Adipose tissue (tissue), 3 donors: ENCODE measurements around the gene NINJ1. TPM values are rescaled to one million over a fixed set of nuclear protein-coding genes. Genes with fewer than 3 reads are reported as not detected.

Experiments used
- H3K27ac ChIP-seq: one replicate; pipeline ENCODE4 v1.5.1; 2013; ENCODE audit warnings: low read depth, low read length
- WGBS, 3 donors: extraction: QIAGEN DNeasy Blood & Tissue Kit; methylation state at CpG; one replicate each; pipeline ENCODE4 v1.1.7; 2013; 5-methylcytosine and 5-hydroxymethylcytosine counted together
- polyA plus RNA-seq, 3 donors: library from polyadenylated mRNA; stranded (reverse); fragments of 200-250 nt; gene quantifications; one replicate each; pipeline ENCODE4 v1.2.3, GENCODE V29; 2013
- donor health status: healthy with polysubstance abuse.
- donor health status: Bipolar disorder and iron deficiency.
- donor health status: healthy.

The NINJ1 gene
- polyA plus RNA-seq, 3 donors, result 22.3 to 100 (median 82.1) TPM

DNA sequence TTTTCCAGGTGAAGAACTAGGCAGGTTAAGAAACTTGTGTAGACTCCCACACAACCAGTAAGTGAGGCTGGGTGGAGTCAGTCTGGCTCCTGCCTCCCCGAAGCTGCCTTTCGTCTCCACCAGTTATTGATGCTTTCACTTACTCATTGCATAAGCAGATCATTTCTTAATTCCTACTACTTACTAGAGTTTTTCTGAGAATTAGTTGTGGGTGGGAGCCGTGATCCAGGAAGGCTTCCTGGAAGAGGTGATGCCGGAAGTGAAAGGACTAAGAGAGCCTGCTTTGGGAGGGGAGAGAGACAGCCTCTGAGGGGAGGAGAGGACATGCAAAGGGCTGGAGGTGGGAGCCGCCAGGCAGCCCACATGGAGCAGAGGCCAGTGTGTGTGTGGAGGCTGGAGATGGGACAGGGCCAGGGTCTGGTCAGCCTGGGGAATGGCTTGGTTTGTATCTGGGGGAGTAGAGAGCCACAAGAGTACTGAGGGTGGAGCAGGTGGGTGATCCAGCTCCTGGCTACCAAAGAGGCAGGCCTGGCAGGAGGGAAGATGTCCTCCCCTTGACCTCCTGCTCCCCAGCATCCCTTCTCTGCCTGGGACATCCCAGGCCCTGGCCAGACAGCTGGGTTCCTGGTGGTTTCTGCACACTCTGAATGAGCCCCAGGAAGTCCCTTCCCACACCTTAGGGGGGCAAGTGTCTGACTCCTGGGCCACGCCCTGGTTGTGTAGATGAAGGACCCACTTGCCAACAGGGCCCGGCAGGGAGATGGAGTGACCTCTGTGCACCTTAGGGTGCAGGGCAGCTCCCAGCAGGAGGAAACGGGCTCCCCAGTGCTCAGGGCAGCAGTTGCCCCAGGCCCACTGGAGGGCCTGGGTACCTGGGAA is 50.2 kb downstream of the NINJ1 start:
- WGBS, 3 donors, result 67 to 85% (median 74%) methylated on average over 8 of the region's 8 CpGs
- no peak overlapping the region for H3K27ac ChIP-seq

DNA sequence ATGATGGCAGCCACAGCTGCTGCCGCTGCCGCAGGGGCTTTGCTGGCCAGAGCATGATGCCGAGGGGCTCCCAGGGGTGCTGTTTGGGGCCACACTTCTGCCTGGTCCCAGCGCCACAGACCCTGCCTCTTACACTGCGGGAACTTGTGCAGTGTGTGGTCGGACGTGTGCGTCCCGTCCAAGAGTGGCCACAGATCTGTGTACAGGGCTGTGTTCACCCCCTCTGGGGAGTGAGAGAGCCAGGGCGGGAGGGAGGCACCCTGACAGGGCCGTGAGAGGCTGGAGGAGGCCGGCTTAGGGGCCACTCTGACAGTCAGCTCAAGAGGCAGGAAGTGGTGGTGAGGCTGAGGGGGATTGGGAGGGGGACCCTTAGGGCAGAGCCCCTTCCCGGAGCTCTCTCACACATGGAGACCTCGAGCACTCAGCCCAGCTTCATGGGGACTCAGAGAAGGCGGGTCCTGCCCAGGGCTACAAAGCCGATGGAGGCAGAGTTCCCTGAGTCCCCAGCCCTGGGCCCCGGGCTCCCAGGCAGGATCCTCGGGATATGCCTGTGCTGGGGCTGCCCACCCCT is 51.1 kb downstream of the NINJ1 start:
- H3K27ac ChIP-seq, result no peak overlapping the region
- WGBS, 3 donors, result 51 to 60% (median 57%) methylated on average over 17 to 18 of the region's 18 CpGs

DNA sequence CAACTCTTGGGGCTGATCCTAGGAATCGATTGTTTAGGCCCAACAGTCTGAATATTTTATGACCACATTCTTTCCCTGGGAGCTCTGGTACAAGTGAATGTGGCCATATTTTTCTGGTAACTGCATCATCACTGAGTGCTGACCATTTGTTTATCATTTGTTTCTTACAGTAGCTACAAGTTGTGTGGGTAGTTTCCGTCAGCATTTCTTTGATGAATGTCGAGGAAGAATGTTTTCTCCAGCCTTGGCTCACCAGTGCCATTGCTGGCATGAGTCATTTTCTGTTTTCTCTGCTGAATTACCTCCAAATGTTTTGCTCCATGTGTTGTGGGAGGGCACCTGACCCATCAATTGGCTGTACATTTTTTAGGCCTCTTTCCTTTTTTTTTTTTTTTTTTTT is 52.1 kb downstream of the NINJ1 start:
- 78 to 81% (median 81%) methylated on average over 3 of the region's 3 CpGs for WGBS, 3 donors

DNA sequence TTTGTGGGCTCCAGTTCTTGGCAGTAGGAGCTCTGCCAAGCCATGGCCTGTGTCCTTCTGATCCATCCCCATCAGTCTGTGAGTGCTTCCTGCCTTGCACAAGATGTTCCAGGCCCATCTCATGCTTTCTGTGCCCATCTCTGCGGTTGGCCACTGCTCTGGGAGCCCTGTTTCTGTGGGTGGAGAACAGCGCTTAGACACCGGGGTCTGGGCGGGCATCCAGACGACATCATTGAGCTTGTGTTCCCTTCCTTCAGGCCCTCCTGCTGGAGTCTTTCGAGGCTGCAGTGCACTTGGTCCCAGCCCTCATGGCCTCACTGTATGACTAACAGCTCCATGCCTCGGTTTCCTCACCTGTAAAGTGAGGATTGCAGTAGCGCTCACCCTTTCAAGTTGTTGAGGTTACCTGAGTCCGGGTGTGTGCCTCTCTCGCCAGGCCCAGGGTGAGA is 52.9 kb downstream of the NINJ1 start:
- WGBS, 3 donors, result 80 to 92% (median 89%) methylated on average over 10 of the region's 10 CpGs
- no peak overlapping the region for H3K27ac ChIP-seq

More for the DNA sequence above, 52.1 kb downstream of the NINJ1 start:
- no peak overlapping the region for H3K27ac ChIP-seq

DNA sequence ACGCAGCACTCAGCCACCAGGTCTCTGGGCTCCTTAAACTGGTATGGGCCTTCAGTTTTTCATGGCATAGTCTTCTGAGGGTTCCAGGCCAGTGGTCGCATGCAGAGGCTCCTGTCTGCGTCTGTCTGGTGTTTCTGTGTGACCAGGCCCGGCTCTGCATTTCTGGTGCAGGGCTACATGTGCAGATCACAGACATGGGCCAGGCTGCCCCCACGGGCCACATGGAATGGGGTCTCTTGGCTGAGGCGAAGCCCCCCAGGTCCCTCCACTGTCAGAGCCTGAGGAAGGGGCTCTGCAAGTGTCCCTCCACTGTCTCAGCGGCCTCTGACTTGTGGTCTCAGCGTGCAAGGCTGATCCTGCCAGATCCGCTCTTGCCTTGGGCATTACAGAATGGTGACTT is 53.6 kb downstream of the NINJ1 start:
- 90 to 97% (median 93%) methylated on average over 9 of the region's 9 CpGs for whole genome bisulfite sequencing, 3 donors
- H3K27ac ChIP-seq, result no peak overlapping the region

DNA sequence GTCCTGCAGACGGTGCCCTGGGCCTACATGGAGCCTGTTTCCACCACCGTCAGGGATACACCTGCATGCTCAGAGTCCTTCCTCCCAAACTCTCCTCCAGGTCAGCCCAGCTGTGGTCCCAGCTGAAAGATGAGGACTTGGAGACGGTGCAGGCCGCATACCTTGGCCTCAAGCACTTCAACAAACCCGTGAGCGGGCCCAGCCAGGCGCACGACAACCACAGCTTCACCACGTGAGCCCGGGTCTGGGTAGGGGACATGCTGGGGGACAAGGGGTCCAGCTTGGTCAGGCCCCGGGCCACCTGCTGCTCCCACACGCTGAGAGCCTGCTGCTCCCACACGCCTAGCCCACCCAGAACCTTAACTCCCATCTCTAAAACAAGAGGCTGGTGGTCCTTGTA is 54.7 kb downstream of the NINJ1 start:
- no peak overlapping the region for H3K27ac ChIP-seq
- WGBS, 3 donors, result 88 to 92% (median 89%) methylated on average over 13 of the region's 13 CpGs

DNA sequence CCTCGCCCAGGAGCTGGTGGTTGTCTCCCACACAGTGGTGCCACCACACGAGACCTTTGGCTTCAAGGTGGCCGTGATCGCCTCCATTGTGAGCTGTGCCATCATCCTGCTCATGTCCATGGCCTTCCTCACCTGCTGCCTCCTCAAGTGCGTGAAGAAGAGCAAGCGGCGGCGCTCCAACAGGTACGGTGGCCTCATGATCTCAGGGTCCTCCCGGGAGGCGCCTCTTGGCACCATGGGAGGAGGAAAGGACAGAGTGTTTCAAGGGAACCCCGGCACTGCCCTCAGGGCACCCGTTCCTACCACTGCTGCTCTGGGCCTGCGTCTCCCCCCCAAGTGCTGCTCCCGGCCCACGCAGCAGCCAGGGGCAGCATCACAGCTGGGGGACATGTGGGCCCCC is 56.2 kb downstream of the NINJ1 start:
- no peak overlapping the region for H3K27ac ChIP-seq
- 97 to 99% (median 98%) methylated on average over 16 of the region's 16 CpGs for WGBS, 3 donors

DNA sequence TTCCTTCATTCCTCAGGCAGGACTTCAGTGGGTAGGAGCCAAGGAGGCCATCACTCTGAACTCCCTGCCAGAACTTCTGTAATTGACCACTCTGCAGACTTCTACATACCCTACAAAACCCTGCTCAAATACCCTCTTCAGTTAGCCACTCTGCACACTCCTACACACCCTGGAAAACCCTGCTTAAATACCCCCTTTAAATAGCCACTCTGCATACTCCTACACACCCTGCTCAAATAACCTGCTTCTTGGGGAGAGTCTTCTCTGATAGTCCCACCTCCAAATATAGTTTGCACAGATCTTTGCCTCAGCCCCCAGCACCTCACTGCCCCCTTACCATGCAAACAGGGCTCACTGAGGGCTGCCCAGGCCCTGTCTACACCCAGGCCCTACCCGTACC is 56.7 kb downstream of the NINJ1 start:
- 83 to 100% (median 96%) methylated on average over 1 of the region's 1 CpG for WGBS, 3 donors
- no peak overlapping the region for H3K27ac ChIP-seq

DNA sequence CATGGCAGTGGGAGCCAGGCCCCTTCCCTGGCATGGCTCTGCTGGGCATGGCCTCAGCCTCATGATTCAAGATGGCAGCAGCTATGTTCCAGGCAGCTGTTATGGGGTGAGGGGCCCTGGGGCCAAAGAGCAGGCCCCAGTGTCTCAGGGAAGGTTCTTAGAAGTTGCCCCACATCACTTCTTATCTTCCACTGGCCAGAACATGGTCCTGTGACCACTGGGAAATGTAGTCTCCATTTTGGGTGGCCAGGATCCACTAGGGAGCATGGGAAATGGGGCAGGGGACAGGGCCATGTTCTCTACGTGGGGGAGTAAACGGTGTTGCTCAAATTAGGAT is 57.3 kb downstream of the NINJ1 start:
- H3K27ac ChIP-seq, result no peak overlapping the region
- WGBS, 3 donors, result 89 to 98% (median 93%) methylated on average over 2 of the region's 2 CpGs

DNA sequence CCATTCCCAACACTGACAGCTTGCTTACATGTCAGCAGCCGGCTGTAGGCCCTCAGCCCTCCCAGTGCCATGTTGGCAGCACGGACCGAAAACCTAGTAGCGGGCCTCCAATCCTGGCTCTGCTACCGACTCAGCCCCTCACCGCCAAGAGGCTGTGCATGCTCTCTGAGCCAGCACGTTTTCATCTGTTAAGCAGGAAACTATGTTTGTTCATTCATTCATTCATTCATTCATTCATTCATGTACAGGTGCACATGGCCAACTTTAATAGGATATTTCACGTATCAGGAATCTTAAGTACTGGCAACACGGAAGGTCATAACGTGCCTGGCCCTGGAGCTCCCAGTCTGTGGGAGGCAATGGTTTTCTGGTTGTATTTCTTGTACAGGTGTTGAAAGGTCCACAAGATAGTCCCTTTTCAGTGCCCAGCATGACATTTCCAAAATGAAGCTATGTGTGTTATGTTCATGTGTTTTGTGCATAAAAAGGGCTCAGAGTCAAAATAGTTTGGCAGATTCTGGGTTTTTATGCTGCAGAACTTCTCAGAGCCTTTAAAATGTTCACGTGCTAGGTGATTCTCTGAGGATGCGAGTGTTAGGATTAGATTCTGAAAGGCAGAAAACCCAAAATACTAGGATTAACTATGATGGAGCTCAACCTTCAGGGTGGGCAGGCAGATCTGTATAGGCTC is 57.8 kb downstream of the NINJ1 start:
- WGBS, 3 donors, result 88 to 96% (median 95%) methylated on average over 12 of the region's 12 CpGs
- no peak overlapping the region for H3K27ac ChIP-seq

DNA sequence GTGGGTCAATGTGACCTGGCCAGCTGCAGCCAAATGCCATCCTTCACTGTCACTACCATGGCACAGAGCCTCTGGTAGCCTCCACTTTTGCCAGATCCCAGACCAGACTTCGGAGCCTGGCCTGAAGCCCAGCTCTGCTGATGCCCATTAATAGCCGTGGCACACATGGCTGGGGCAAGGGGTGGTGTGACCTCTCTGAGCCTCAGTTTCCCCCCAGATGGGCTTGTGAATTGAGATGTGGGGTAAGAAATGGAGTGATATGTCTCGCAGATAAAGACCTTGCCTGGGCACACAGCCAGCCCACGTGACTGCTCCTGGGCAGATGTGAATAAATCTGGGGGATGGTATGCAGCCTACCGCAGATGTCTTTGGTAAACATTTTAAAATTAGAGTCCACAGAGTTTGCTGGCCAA is 61.7 kb downstream of the NINJ1 start:
- 17 to 43% (median 43%) methylated on average over 5 of the region's 5 CpGs for WGBS, 3 donors
- no peak overlapping the region for H3K27ac ChIP-seq

Other genes starting within 250 kb of the NINJ1 start
- gene FGD3, start 186.7 kb downstream of the NINJ1 start, polyA plus RNA-seq, result 1 to 10 TPM; 5.0 to 7.7 (median 7.0) TPM
- gene SUSD3, start 75.5 kb downstream of the NINJ1 start, polyA plus RNA-seq, result 1 to 10 TPM in 2 of 3 donors, under 1 TPM in 1; 0.93 to 4.8 (median 2.5) TPM
- gene CARD19, start 38.0 kb downstream of the NINJ1 start, polyA plus RNA-seq, result 10 to 100 TPM; 12.5 to 43.7 (median 26.3) TPM
- gene WNK2, start 49.9 kb upstream of the NINJ1 start, polyA plus RNA-seq, result 10 to 100 TPM in 1 of 3 donors, 1 to 10 TPM in 2; 1.3 to 22.2 (median 1.3) TPM